Measurements from ENCODE around the gene RASSF4. TPM values are rescaled to one million over a fixed set of nuclear protein-coding genes. Genes with fewer than 3 reads are reported as not detected.

Gene RASSF4
- total and polyA plus RNA-seq, 2 donors from 2014 or later: 76.4 to 83.1 TPM

- Histone ChIP-seq H3K4me1 (ENCODE audit: control insufficient read depth in 2 of 3, insufficient read depth in 2 of 3, low read depth in 1 of 3, low read length in 3 of 3) (peaks cover 0 to 9% (median 0%) of the 10 kb centered on the region in 3 donors), H3K27me3 (ENCODE audit: control insufficient read depth, insufficient read depth, low read length) (no peaks in the 10 kb centered on the region), H3K4me3 (ENCODE audit: low read length in 3 of 3) (no peak overlapping the region), H3K9me3 (ENCODE audit: control insufficient read depth in 2 of 3, insufficient read depth in 1 of 3, low read length in 3 of 3) (no peaks in the 10 kb centered on the region), H3K36me3 (ENCODE audit: control insufficient read depth in 2 of 3, insufficient read depth in 3 of 3, low read length in 3 of 3) (no peaks in the 10 kb centered on the region), H3K9ac (ENCODE audit: low read length in 3 of 3) (no peak overlapping the region), H3K27ac (ENCODE audit: low read depth in 2 of 2, low read length in 2 of 2) (no peak overlapping the region)
- no peak for FAIRE-seq
- intact Hi-C loops (cut with DNase I): no loop called here
- TF ChIP-seq, protein P1, sequence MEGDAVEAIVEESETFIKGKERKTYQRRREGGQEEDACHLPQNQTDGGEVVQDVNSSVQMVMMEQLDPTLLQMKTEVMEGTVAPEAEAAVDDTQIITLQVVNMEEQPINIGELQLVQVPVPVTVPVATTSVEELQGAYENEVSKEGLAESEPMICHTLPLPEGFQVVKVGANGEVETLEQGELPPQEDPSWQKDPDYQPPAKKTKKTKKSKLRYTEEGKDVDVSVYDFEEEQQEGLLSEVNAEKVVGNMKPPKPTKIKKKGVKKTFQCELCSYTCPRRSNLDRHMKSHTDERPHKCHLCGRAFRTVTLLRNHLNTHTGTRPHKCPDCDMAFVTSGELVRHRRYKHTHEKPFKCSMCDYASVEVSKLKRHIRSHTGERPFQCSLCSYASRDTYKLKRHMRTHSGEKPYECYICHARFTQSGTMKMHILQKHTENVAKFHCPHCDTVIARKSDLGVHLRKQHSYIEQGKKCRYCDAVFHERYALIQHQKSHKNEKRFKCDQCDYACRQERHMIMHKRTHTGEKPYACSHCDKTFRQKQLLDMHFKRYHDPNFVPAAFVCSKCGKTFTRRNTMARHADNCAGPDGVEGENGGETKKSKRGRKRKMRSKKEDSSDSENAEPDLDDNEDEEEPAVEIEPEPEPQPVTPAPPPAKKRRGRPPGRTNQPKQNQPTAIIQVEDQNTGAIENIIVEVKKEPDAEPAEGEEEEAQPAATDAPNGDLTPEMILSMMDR (IDR thresholded peaks at IDR 0.05; ENCODE audit: borderline replicate concordance, extremely low read depth, insufficient read depth): no peak
- DNase-seq: no peak
These were observed 20.6 kb upstream of the RASSF4 start for GRCh38 chr10:44938956-44939355.

- TF ChIP-seq, protein P1 (IDR thresholded peaks at IDR 0.05; ENCODE audit: borderline replicate concordance, extremely low read depth, insufficient read depth): no peak
- Histone ChIP-seq H3K9ac (ENCODE audit: low read length in 3 of 3) (no peak overlapping the region), H3K27ac (ENCODE audit: low read depth in 2 of 2, low read length in 2 of 2) (no peak overlapping the region), H3K36me3 (ENCODE audit: control insufficient read depth in 2 of 3, insufficient read depth in 3 of 3, low read length in 3 of 3) (no peaks in the 10 kb centered on the region), H3K27me3 (ENCODE audit: control insufficient read depth, insufficient read depth, low read length) (no peaks in the 10 kb centered on the region), H3K9me3 (ENCODE audit: control insufficient read depth in 2 of 3, insufficient read depth in 1 of 3, low read length in 3 of 3) (peaks cover 0 to 6% (median 2%) of the 10 kb centered on the region in 3 donors), H3K4me1 (ENCODE audit: control insufficient read depth in 2 of 3, insufficient read depth in 2 of 3, low read depth in 1 of 3, low read length in 3 of 3) (peaks cover 0 to 6% (median 0%) of the 10 kb centered on the region in 3 donors), H3K4me3 (ENCODE audit: low read length in 3 of 3) (no peak overlapping the region)
- peak; percentile 85 for FAIRE-seq
- no peak for DNase-seq
- intact Hi-C loops (cut with DNase I): no loop called here
These were observed 19.8 kb upstream of the RASSF4 start for GRCh38 chr10:44939691-44940401.

GRCh38 chr10:44944354-44944753 lies 15.2 kb upstream of the RASSF4 start:
- TF ChIP-seq, protein P1 (IDR thresholded peaks at IDR 0.05; ENCODE audit: borderline replicate concordance, extremely low read depth, insufficient read depth): no peak
- H3K27me3 ChIP-seq (ENCODE audit: control insufficient read depth, insufficient read depth, low read length): no peaks in the 10 kb centered on the region

More at GRCh38 chr10:44944354-44944753, 15.2 kb upstream of the RASSF4 start:
- no peaks in the 10 kb centered on the region for H3K36me3 ChIP-seq (ENCODE audit: control insufficient read depth in 2 of 3, insufficient read depth in 3 of 3, low read length in 3 of 3)
- H3K4me3 ChIP-seq (ENCODE audit: low read length in 3 of 3): no peak overlapping the region
- no peak overlapping the region for H3K27ac ChIP-seq (ENCODE audit: low read depth in 2 of 2, low read length in 2 of 2)
- peaks cover 0 to 3% (median 2%) of the 10 kb centered on the region in 3 donors for H3K4me1 ChIP-seq (ENCODE audit: control insufficient read depth in 2 of 3, insufficient read depth in 2 of 3, low read depth in 1 of 3, low read length in 3 of 3)
- peaks cover 0 to 6% (median 2%) of the 10 kb centered on the region in 3 donors for H3K9me3 ChIP-seq (ENCODE audit: control insufficient read depth in 2 of 3, insufficient read depth in 1 of 3, low read length in 3 of 3)
- no peak overlapping the region for H3K9ac ChIP-seq (ENCODE audit: low read length in 3 of 3)
- no peak for FAIRE-seq
- intact Hi-C loops (cut with DNase I): no loop called here
- DNase-seq: no peak

All from kidney (tissue), 14 donors.